Measurements from ENCODE around the gene NOS3.

Gene NOS3

GRCh38 chr7:150965273-150965830 lies 25.5 kb upstream of the NOS3 start:
- no peak for DNase-seq

- no peak for DNase-seq
Measured at GRCh38 chr7:150966002-150966401, 24.8 kb upstream of the NOS3 start.

GRCh38 chr7:150967349-150967748 lies 23.5 kb upstream of the NOS3 start:
- DNase-seq: no peak

- no peak for DNase-seq
Measured at GRCh38 chr7:150968056-150968733, 22.6 kb upstream of the NOS3 start.

GRCh38 chr7:150968734-150969372 lies 22.0 kb upstream of the NOS3 start:
- DNase-seq: no peak

- DNase-seq: no peak
Measured at GRCh38 chr7:150969475-150969874, 21.3 kb upstream of the NOS3 start.

GRCh38 chr7:150970424-150970823 lies 20.4 kb upstream of the NOS3 start:
- no peak for DNase-seq

GRCh38 chr7:150971242-150972022 lies 19.4 kb upstream of the NOS3 start:
- DNase-seq: no peak

- no peak for DNase-seq
Measured at GRCh38 chr7:150972023-150972468, 18.8 kb upstream of the NOS3 start.

GRCh38 chr7:150972741-150973140 lies 18.1 kb upstream of the NOS3 start:
- no peak for DNase-seq

GRCh38 chr7:150973571-150974451 lies 17.0 kb upstream of the NOS3 start:
- no peak for DNase-seq

GRCh38 chr7:150974468-150975391 lies 16.1 kb upstream of the NOS3 start:
- peak; percentile 84 for DNase-seq

- no peak for DNase-seq
Measured at GRCh38 chr7:150975536-150976319, 15.1 kb upstream of the NOS3 start.

- no peak for DNase-seq
Measured at GRCh38 chr7:150976529-150977381, 14.1 kb upstream of the NOS3 start.

- no peak for DNase-seq
Measured at GRCh38 chr7:150977382-150978125, 13.3 kb upstream of the NOS3 start.

- DNase-seq: no peak
Measured at GRCh38 chr7:150978126-150978789, 12.6 kb upstream of the NOS3 start, which contains the start of gene KCNH2. Gene KCNH2 (minus strand): TSS chr7:150978321. CDS start chr7:150977913, 408 bp downstream.

- DNase-seq: no peak
Measured at GRCh38 chr7:150979713-150980390, 11.0 kb upstream of the NOS3 start.
